Measurements from ENCODE around the gene CHST14. TPM values are rescaled to one million over a fixed set of nuclear protein-coding genes. Genes with fewer than 3 reads are reported as not detected.

The CHST14 gene
- total and polyA plus RNA-seq, 2 donors (not counting 1 experiment from before 2014, with no cell fraction given): 7.4 to 18.8 TPM

GRCh38 chr15:40424483-40425115, 46.2 kb upstream of the CHST14 start:
- Histone ChIP-seq H3K4me2 (ENCODE audit: extremely low read depth, insufficient read depth, low read length) (no peak overlapping the region), H3K4me3 (replicated peaks in 1 of 4; ENCODE audit: control extremely low read depth in 1 of 4, insufficient read depth in 1 of 4, low read depth in 3 of 4, low read length in 4 of 4) (no peak overlapping the region), H3K36me3 (ENCODE audit: control insufficient read depth, insufficient read depth, low read length) (no peaks in the 10 kb centered on the region), H3K79me2 (ENCODE audit: control insufficient read depth, insufficient read depth, low read length) (no peaks in the 10 kb centered on the region), H3K9ac (ENCODE audit: insufficient read depth, low read length) (no peak overlapping the region), H2AFZ (ENCODE audit: low read length) (no peak overlapping the region), H4K20me1 (ENCODE audit: control insufficient read depth, extremely low read depth, insufficient read depth, low read length) (no peaks in the 10 kb centered on the region), H3K27me3 (ENCODE audit: control insufficient read depth, insufficient read depth, low read length) (peaks cover 9% of the 10 kb centered on the region), H3K9me3 (ENCODE audit: control insufficient read depth, insufficient read depth, low read depth, low read length) (no peaks in the 10 kb centered on the region), H3K27ac (ENCODE audit: insufficient read depth, low read length) (no peak overlapping the region), H3K4me1 (ENCODE audit: control insufficient read depth, extremely low read depth, insufficient read depth, low read length) (no peaks in the 10 kb centered on the region)
- no peak for TF ChIP-seq EZH2 (IDR thresholded peaks at IDR 0.05; ENCODE audit: low read length, missing control alignments)
- no peak for TF ChIP-seq CTCF (conservative IDR thresholded peaks at IDR 0.05 in 1 of 2, IDR thresholded peaks at IDR 0.05 in 1 of 2; ENCODE audit: low read depth in 1 of 2, low read length in 2 of 2)
- no peak for DNase-seq (ENCODE audit: low read depth in 2 of 2)

- no peak overlapping the region for H3K4me2 ChIP-seq (ENCODE audit: extremely low read depth, insufficient read depth, low read length)
- no peak overlapping the region for H2AFZ ChIP-seq (ENCODE audit: low read length)
- no peaks in the 10 kb centered on the region for H4K20me1 ChIP-seq (ENCODE audit: control insufficient read depth, extremely low read depth, insufficient read depth, low read length)
- peaks cover 9% of the 10 kb centered on the region for H3K27me3 ChIP-seq (ENCODE audit: control insufficient read depth, insufficient read depth, low read length)
- no peak overlapping the region for H3K9ac ChIP-seq (ENCODE audit: insufficient read depth, low read length)
- H3K4me1 ChIP-seq (ENCODE audit: control insufficient read depth, extremely low read depth, insufficient read depth, low read length): no peaks in the 10 kb centered on the region
- no peaks in the 10 kb centered on the region for H3K9me3 ChIP-seq (ENCODE audit: control insufficient read depth, insufficient read depth, low read depth, low read length)
- TF ChIP-seq CTCF (conservative IDR thresholded peaks at IDR 0.05 in 1 of 2, IDR thresholded peaks at IDR 0.05 in 1 of 2; ENCODE audit: low read depth in 1 of 2, low read length in 2 of 2) (no peak), EZH2 (IDR thresholded peaks at IDR 0.05; ENCODE audit: low read length, missing control alignments) (no peak)
- no peak overlapping the region for H3K4me3 ChIP-seq (replicated peaks in 1 of 4; ENCODE audit: control extremely low read depth in 1 of 4, insufficient read depth in 1 of 4, low read depth in 3 of 4, low read length in 4 of 4)
- H3K27ac ChIP-seq (ENCODE audit: insufficient read depth, low read length): no peak overlapping the region
- no peak for DNase-seq (ENCODE audit: low read depth in 2 of 2)
- no peaks in the 10 kb centered on the region for H3K79me2 ChIP-seq (ENCODE audit: control insufficient read depth, insufficient read depth, low read length)
- no peaks in the 10 kb centered on the region for H3K36me3 ChIP-seq (ENCODE audit: control insufficient read depth, insufficient read depth, low read length)
These were observed 45.1 kb upstream of the CHST14 start for GRCh38 chr15:40425681-40426080.

GRCh38 chr15:40427188-40427587, 43.6 kb upstream of the CHST14 start:
- no peaks in the 10 kb centered on the region for H3K36me3 ChIP-seq (ENCODE audit: control insufficient read depth, insufficient read depth, low read length)
- H3K27me3 ChIP-seq (ENCODE audit: control insufficient read depth, insufficient read depth, low read length): peaks cover 9% of the 10 kb centered on the region
- no peak overlapping the region for H2AFZ ChIP-seq (ENCODE audit: low read length)
- H3K4me2 ChIP-seq (ENCODE audit: extremely low read depth, insufficient read depth, low read length): no peak overlapping the region
- H3K9me3 ChIP-seq (ENCODE audit: control insufficient read depth, insufficient read depth, low read depth, low read length): no peaks in the 10 kb centered on the region
- no peaks in the 10 kb centered on the region for H4K20me1 ChIP-seq (ENCODE audit: control insufficient read depth, extremely low read depth, insufficient read depth, low read length)
- TF ChIP-seq EZH2 (IDR thresholded peaks at IDR 0.05; ENCODE audit: low read length, missing control alignments) (no peak), CTCF (conservative IDR thresholded peaks at IDR 0.05 in 1 of 2, IDR thresholded peaks at IDR 0.05 in 1 of 2; ENCODE audit: low read depth in 1 of 2, low read length in 2 of 2) (no peak)
- H3K27ac ChIP-seq (ENCODE audit: insufficient read depth, low read length): no peak overlapping the region
- H3K4me1 ChIP-seq (ENCODE audit: control insufficient read depth, extremely low read depth, insufficient read depth, low read length): no peaks in the 10 kb centered on the region
- H3K4me3 ChIP-seq (replicated peaks in 1 of 4; ENCODE audit: control extremely low read depth in 1 of 4, insufficient read depth in 1 of 4, low read depth in 3 of 4, low read length in 4 of 4): no peak overlapping the region
- no peaks in the 10 kb centered on the region for H3K79me2 ChIP-seq (ENCODE audit: control insufficient read depth, insufficient read depth, low read length)
- no peak for DNase-seq (ENCODE audit: low read depth in 2 of 2)
- H3K9ac ChIP-seq (ENCODE audit: insufficient read depth, low read length): no peak overlapping the region

Data from fibroblast of lung (primary cell).